Measurements from ENCODE around the gene SLC11A1.

The SLC11A1 gene

GRCh38 chr2:218395090-218395444, 13.0 kb downstream of the SLC11A1 start:
- DNase-seq, result no peak
- TF ChIP-seq CTCF (IDR thresholded peaks at IDR 0.05), result no peak
- Histone ChIP-seq H3K4me3 (no peak overlapping the region), H3K27ac (peak overlapping the region in 1 of 2 donors; percentile 100), H3K36me3 (peaks cover 0 to 4% (median 0%) of the 10 kb centered on the region in 3 donors), H3K9me3 (no peaks in the 10 kb centered on the region), H3K4me1 (peaks cover 0 to 16% (median 9%) of the 10 kb centered on the region in 4 donors), H3K27me3 (no peaks in the 10 kb centered on the region)
- intact Hi-C loops (cut with DNase I; ENCODE audit: low total_unique reads), result loop anchor here (2.0 to 5.0 kb wide), 2 partner anchors 92 to 108 kb away; no protein-coding TSS in a partner anchor

- peak overlapping the region; percentile 91 to 99 for H3K4me3 ChIP-seq
- no peak for TF ChIP-seq CTCF (IDR thresholded peaks at IDR 0.05)
- H3K36me3 ChIP-seq, result peaks cover 0 to 7% (median 0%) of the 10 kb centered on the region in 3 donors
- DNase-seq, result peak in 1 of 2 donors; percentile 26
- no peaks in the 10 kb centered on the region for H3K9me3 ChIP-seq
- intact Hi-C loops (cut with DNase I; ENCODE audit: low total_unique reads), result loop anchor here (2.0 to 5.0 kb wide), 2 partner anchors 93 to 108 kb away; no protein-coding TSS in a partner anchor
- H3K27me3 ChIP-seq, result no peaks in the 10 kb centered on the region
- H3K27ac ChIP-seq, result peak overlapping the region; percentile 100
- peaks cover 0 to 16% (median 9%) of the 10 kb centered on the region in 4 donors for H3K4me1 ChIP-seq
These were observed 13.4 kb downstream of the SLC11A1 start for GRCh38 chr2:218395456-218395825.

GRCh38 chr2:218395826-218396687, 14.0 kb downstream of the SLC11A1 start:
- intact Hi-C loops (cut with DNase I; ENCODE audit: low total_unique reads), result loop anchor here (1.0 to 5.0 kb wide), 3 partner anchors 93 to 124 kb away; no protein-coding TSS in a partner anchor
- DNase-seq, result peak; percentile 92 to 97
- H3K9me3 ChIP-seq, result no peaks in the 10 kb centered on the region
- H3K4me1 ChIP-seq, result peaks cover 0 to 21% (median 11%) of the 10 kb centered on the region in 4 donors
- peak overlapping the region; percentile 91 to 99 for H3K4me3 ChIP-seq
- peaks cover 0 to 9% (median under 1%) of the 10 kb centered on the region in 3 donors for H3K36me3 ChIP-seq
- no peaks in the 10 kb centered on the region for H3K27me3 ChIP-seq
- H3K27ac ChIP-seq, result peak overlapping the region; percentile 100
- TF ChIP-seq CTCF (IDR thresholded peaks at IDR 0.05), result peak; percentile 95

GRCh38 chr2:218396688-218397462, 14.8 kb downstream of the SLC11A1 start:
- peak; percentile 82 to 92 for DNase-seq
- peaks cover 0 to 15% (median 9%) of the 10 kb centered on the region in 3 donors for H3K36me3 ChIP-seq
- peak overlapping the region; percentile 91 to 99 for H3K4me3 ChIP-seq
- no peak for TF ChIP-seq CTCF (IDR thresholded peaks at IDR 0.05)
- H3K27me3 ChIP-seq, result no peaks in the 10 kb centered on the region
- H3K9me3 ChIP-seq, result no peaks in the 10 kb centered on the region
- H3K4me1 ChIP-seq, result peaks cover 0 to 29% (median 19%) of the 10 kb centered on the region in 4 donors
- H3K27ac ChIP-seq, result peak overlapping the region; percentile 100
- intact Hi-C loops (cut with DNase I; ENCODE audit: low total_unique reads), result loop anchor here (1.0 to 5.0 kb wide), 2 partner anchors 110 to 125 kb away; no protein-coding TSS in a partner anchor

GRCh38 chr2:218397463-218397819, 15.4 kb downstream of the SLC11A1 start:
- intact Hi-C loops (cut with DNase I; ENCODE audit: low total_unique reads), result loop anchor here (5.0 kb wide), 1 partner anchor 110 kb away; no protein-coding TSS in a partner anchor
- peak overlapping the region; percentile 91 to 99 for H3K4me3 ChIP-seq
- H3K9me3 ChIP-seq, result no peaks in the 10 kb centered on the region
- H3K27ac ChIP-seq, result peak overlapping the region; percentile 100
- H3K36me3 ChIP-seq, result peaks cover 4 to 21% (median 15%) of the 10 kb centered on the region in 3 donors
- no peaks in the 10 kb centered on the region for H3K27me3 ChIP-seq
- peaks cover 0 to 35% (median 25%) of the 10 kb centered on the region in 4 donors for H3K4me1 ChIP-seq
- DNase-seq, result no peak
- TF ChIP-seq CTCF (IDR thresholded peaks at IDR 0.05), result no peak
